Upper lobe of left lung (tissue), 6 donors: ENCODE measurements around the gene PCDH17. TPM values are rescaled to one million over a fixed set of nuclear protein-coding genes. Genes with fewer than 3 reads are reported as not detected.
A peak's percentile ranks its signal among the peaks of the same experiment; 100 is the strongest.

Experiments used
- ATAC-seq, 2 donors: fragments of 200-7000 bp; cut with Tn5 transposase; one replicate each; pipeline ENCODE4 v1.9.1; 2022; ENCODE audit warnings: mild to moderate bottlenecking in 2 of 2, moderate library complexity in 2 of 2; ENCODE audit not compliant: low FRiP score in 2 of 2
- DNase-seq, 2 donors: peaks; one replicate each; pipeline ENCODE4 v3.0.0-alpha.2; 2019 to 2020
- H3K27ac ChIP-seq, 4 donors: fragments of 200-600 bp; sonication (generic); one replicate each; pipeline ENCODE4 v1.5.1; 2016 to 2019
- H3K27me3 ChIP-seq, 4 donors: fragments of 200-600 bp; sonication (generic); one replicate each; pipeline ENCODE4 v1.5.1; 2017 to 2019
- H3K36me3 ChIP-seq, 4 donors: fragments of 200-600 bp; sonication (generic); one replicate each; pipeline ENCODE4 v1.5.1; 2016 to 2019
- H3K4me1 ChIP-seq, 4 donors: fragments of 200-600 bp; sonication (generic); one replicate each; pipeline ENCODE4 v1.5.1; 2018 to 2019
- H3K4me3 ChIP-seq, 4 donors: fragments of 200-600 bp; sonication (generic); one replicate each; pipeline ENCODE4 v1.5.1; 2017 to 2019; ENCODE audit warnings: mild to moderate bottlenecking in 2 of 4, moderate library complexity in 1 of 4
- H3K9me3 ChIP-seq, 4 donors: fragments of 200-600 bp; sonication (generic); one replicate each; pipeline ENCODE4 v1.5.1; 2018 to 2019
- CTCF ChIP-seq, 6 experiments: fragments of 450-650 bp in 4 of 6; fragments of 200-600 bp in 2 of 6; sonication (generic) in 2 of 6; IDR thresholded peaks; one replicate each; pipeline ENCODE4 v1.5.1; 2016 to 2019; ENCODE audit warnings: antibody characterized with exemption in 6 of 6
- EP300 ChIP-seq, 4 donors: sonication (generic); formaldehyde crosslinking; IDR thresholded peaks; one replicate each; pipeline ENCODE4 v1.5.1; 2017; ENCODE audit warnings: antibody characterized with exemption in 4 of 4, control low read depth in 2 of 4
- POLR2A ChIP-seq, 4 donors: fragments of 450-650 bp; IDR thresholded peaks; one replicate each; pipeline ENCODE4 v1.5.1; 2016 to 2017; ENCODE audit warnings: antibody characterized with exemption in 4 of 4, mild to moderate bottlenecking in 2 of 4
- POLR2AphosphoS5 ChIP-seq, 2 donors: sonication (generic); formaldehyde crosslinking; IDR thresholded peaks; one replicate each; pipeline ENCODE4 v1.5.1; 2017; ENCODE audit warnings: antibody characterized with exemption in 2 of 2
- WGBS, 2 donors: methylation state at CpG; one replicate each; pipeline ENCODE4 v1.1.5; 2017 to 2018; 5-methylcytosine and 5-hydroxymethylcytosine counted together
- total RNA-seq, 6 donors: library from RNA; depleted of rRNA in 4 of 6; stranded (reverse); fragments of >200 nt in 4 of 6; gene quantifications; one replicate each; pipeline versions ENCODE4 v1.1.0 to v1.2.1, GENCODE V29; 2016 to 2021
- donor health status: DM: no; HTN: no; CAD: no; lungs with moderate emphysema.
- donor health status: DM: no; HTN: yes; CAD: no; lungs with severe emphysema.

PCDH17 gene, protein sequence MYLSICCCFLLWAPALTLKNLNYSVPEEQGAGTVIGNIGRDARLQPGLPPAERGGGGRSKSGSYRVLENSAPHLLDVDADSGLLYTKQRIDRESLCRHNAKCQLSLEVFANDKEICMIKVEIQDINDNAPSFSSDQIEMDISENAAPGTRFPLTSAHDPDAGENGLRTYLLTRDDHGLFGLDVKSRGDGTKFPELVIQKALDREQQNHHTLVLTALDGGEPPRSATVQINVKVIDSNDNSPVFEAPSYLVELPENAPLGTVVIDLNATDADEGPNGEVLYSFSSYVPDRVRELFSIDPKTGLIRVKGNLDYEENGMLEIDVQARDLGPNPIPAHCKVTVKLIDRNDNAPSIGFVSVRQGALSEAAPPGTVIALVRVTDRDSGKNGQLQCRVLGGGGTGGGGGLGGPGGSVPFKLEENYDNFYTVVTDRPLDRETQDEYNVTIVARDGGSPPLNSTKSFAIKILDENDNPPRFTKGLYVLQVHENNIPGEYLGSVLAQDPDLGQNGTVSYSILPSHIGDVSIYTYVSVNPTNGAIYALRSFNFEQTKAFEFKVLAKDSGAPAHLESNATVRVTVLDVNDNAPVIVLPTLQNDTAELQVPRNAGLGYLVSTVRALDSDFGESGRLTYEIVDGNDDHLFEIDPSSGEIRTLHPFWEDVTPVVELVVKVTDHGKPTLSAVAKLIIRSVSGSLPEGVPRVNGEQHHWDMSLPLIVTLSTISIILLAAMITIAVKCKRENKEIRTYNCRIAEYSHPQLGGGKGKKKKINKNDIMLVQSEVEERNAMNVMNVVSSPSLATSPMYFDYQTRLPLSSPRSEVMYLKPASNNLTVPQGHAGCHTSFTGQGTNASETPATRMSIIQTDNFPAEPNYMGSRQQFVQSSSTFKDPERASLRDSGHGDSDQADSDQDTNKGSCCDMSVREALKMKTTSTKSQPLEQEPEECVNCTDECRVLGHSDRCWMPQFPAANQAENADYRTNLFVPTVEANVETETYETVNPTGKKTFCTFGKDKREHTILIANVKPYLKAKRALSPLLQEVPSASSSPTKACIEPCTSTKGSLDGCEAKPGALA (N-terminal part only)
- total RNA-seq = 10 to 100 TPM; 16.8 to 67.9 (median 25.8) TPM

DNA sequence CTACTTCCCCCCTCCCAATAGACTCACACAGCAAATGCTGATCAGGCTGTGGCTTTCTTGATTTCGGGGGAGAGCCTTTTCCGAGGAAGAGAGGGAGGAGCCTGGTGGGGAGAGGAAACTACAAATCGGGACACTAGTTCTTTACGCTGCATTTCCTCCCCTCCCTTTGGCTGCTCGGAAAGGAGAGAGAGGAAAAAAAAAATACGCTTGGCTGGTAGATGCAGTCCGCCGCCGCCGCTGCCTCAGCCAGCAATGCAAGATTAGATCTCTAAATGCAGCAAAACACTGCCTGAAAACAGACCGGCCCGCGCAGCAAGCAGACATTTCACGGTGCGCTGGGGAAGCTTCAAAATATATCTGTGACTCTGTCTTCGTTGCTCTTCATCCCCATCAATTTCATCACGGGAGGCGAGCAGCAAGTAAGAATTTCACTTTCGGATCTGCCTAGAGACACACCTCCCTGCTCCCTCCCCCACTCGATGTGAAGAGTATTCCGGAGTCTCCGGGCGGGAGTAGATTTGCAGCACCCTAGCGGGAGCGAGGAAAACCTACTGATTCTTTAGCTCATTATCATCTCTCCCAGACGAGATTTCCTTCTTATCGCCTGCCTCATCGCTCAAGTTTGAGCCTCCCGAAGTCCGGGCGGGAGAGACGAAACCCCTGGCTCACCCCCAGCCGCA is at the start of gene PCDH17:
Gene PCDH17 (plus strand): TSS at position 149 of the 680 bp plus-strand sequence. CDS start 803 bp downstream, outside the sequence.
- H3K36me3 ChIP-seq = no peaks in the 10 kb centered on the region
- peaks cover 14 to 35% (median 27%) of the 10 kb centered on the region in 4 donors for H3K4me1 ChIP-seq
- H3K4me3 ChIP-seq = peak within 1 kb of the TSS; percentile 45 to 63 (median 54)
- TF ChIP-seq EP300 (IDR thresholded peaks at IDR 0.05) (no peak), CTCF (IDR thresholded peaks at IDR 0.05) (no peak), POLR2AphosphoS5 (IDR thresholded peaks at IDR 0.05) (peak in 1 of 2 donors; percentile 3), POLR2A (IDR thresholded peaks at IDR 0.05) (peak in 2 of 4 donors; percentile 10 to 18)
- ATAC-seq (peak; percentile 30 to 44), DNase-seq (peak in 1 of 2 donors; percentile 37)
- H3K27ac ChIP-seq = peak within 1 kb of the TSS; percentile 61 to 82 (median 72)
- WGBS, 2 donors = 0 to 1% methylated on average over 19 to 33 of the region's 33 CpGs
- H3K27me3 ChIP-seq = peaks cover 0 to 46% (median 24%) of the 10 kb centered on the region in 4 donors
- peaks cover 0 to 4% (median 0%) of the 10 kb centered on the region in 4 donors for H3K9me3 ChIP-seq

DNA sequence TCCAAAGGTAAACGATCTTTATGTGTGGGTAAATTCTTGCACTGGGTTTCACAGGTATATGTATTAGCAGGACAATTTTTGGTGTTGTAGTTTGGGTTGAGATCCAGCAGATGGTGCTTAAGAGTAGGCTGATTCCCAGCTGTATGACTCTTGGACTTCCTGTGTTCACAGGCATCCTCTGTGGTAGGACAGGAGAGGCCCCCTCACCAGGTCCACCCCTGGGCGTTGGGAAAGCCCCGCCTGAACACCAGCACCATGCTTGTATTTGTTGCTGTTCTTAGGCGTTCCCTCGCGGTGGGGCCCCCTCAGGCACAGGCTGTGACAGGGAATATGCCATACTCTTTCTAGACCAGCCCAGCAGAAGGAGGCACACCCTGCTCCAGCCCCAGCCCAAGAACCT is 49.5 kb upstream of the PCDH17 start:
- ATAC-seq = no peak
- peak in 1 of 2 donors; percentile 0 for DNase-seq

GRCh38 chr13:57583529-57583928 is 48.0 kb upstream of the PCDH17 start:
- no peak overlapping the region for H3K27ac ChIP-seq
- H3K27me3 ChIP-seq = no peaks in the 10 kb centered on the region
- no peak for TF ChIP-seq POLR2A (IDR thresholded peaks at IDR 0.05)
- no peak for TF ChIP-seq EP300 (IDR thresholded peaks at IDR 0.05)
- no peak for TF ChIP-seq CTCF (IDR thresholded peaks at IDR 0.05)
- no peak for TF ChIP-seq POLR2AphosphoS5 (IDR thresholded peaks at IDR 0.05)
- H3K4me1 ChIP-seq = no peaks in the 10 kb centered on the region
- H3K36me3 ChIP-seq = no peaks in the 10 kb centered on the region
- H3K4me3 ChIP-seq = no peak overlapping the region
- 52 to 55% methylated on average over 1 of the region's 1 CpG for WGBS, 2 donors
- no peak for ATAC-seq
- no peak for DNase-seq
- H3K9me3 ChIP-seq = peaks cover 0 to 5% (median 0%) of the 10 kb centered on the region in 4 donors

More for the DNA sequence above, 49.5 kb upstream of the PCDH17 start:
- Histone ChIP-seq H3K27me3 (no peaks in the 10 kb centered on the region), H3K9me3 (peaks cover 0 to 5% (median 0%) of the 10 kb centered on the region in 4 donors), H3K27ac (no peak overlapping the region), H3K4me1 (no peaks in the 10 kb centered on the region), H3K4me3 (no peak overlapping the region), H3K36me3 (no peaks in the 10 kb centered on the region)
- 88 to 100% methylated on average over 1 to 5 of the region's 6 CpGs for WGBS, 2 donors
- TF ChIP-seq POLR2AphosphoS5 (IDR thresholded peaks at IDR 0.05) (no peak), CTCF (IDR thresholded peaks at IDR 0.05) (no peak)

DNA sequence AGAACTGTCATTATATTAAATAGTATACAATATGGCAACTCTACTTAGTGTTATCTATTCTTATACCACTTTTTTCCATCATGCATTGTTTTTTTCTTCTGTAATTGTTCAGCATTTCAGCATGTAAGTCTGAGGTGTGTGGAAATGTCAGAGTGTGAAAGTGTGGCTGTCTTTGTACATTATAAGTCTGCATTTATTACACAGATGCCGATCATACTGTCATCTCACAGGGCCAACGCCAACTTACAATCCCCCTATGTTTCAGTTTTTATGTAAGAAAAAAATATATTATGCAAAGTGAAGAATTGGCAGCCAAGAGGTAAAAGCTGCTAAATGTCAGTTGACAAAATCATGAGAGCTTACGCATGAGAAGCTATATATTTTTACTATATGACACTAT is 42.9 kb upstream of the PCDH17 start:
- H3K4me1 ChIP-seq = no peaks in the 10 kb centered on the region
- no peaks in the 10 kb centered on the region for H3K27me3 ChIP-seq
- DNase-seq (no peak), ATAC-seq (no peak)
- no peaks in the 10 kb centered on the region for H3K9me3 ChIP-seq
- no peak for TF ChIP-seq EP300 (IDR thresholded peaks at IDR 0.05)
- no peak for TF ChIP-seq POLR2A (IDR thresholded peaks at IDR 0.05)
- no peak for TF ChIP-seq CTCF (IDR thresholded peaks at IDR 0.05)
- TF ChIP-seq POLR2AphosphoS5 (IDR thresholded peaks at IDR 0.05) = no peak
- H3K36me3 ChIP-seq = no peaks in the 10 kb centered on the region
- WGBS, 2 donors = 84 to 87% methylated on average over 3 of the region's 3 CpGs
- H3K27ac ChIP-seq = no peak overlapping the region
- no peak overlapping the region for H3K4me3 ChIP-seq
